Aorta (tissue), 5 donors: ENCODE measurements around the gene CNGA3. TPM values are rescaled to one million over a fixed set of nuclear protein-coding genes. Genes with fewer than 3 reads are reported as not detected.

Experiments used
- ATAC-seq: fragments of 200-7000 bp; cut with Tn5 transposase; one replicate; pipeline ENCODE4 v1.9.1; 2022; ENCODE audit warnings: moderate library complexity; ENCODE audit not compliant: low FRiP score
- DNase-seq, 2 donors: peaks; one replicate each; pipeline ENCODE4 v3.0.0-alpha.2; 2020
- H3K27ac ChIP-seq, 2 donors: one replicate each; pipeline ENCODE4 v1.5.1; 2013; ENCODE audit warnings: low read length in 2 of 2, mild to moderate bottlenecking in 2 of 2, moderate library complexity in 2 of 2, control low read depth in 1 of 2, inconsistent platforms in 1 of 2, low read depth in 1 of 2
- H3K27me3 ChIP-seq, 2 donors: one replicate each; pipeline ENCODE4 v1.6.1; 2013; ENCODE audit warnings: control low read depth in 1 of 2, low read length in 1 of 2, mild to moderate bottlenecking in 1 of 2, moderate library complexity in 1 of 2; ENCODE audit not compliant: insufficient read depth in 2 of 2, control insufficient read depth in 1 of 2
- H3K36me3 ChIP-seq, 2 donors: one replicate each; pipeline ENCODE4 v1.6.1; 2013; ENCODE audit warnings: control low read depth in 1 of 2, low read length in 1 of 2, mild to moderate bottlenecking in 1 of 2; ENCODE audit not compliant: insufficient read depth in 2 of 2, control insufficient read depth in 1 of 2
- H3K4me1 ChIP-seq, 2 donors: one replicate each; pipeline ENCODE4 v1.6.1; 2013; ENCODE audit warnings: low read length in 2 of 2, control low read depth in 1 of 2, mild to moderate bottlenecking in 1 of 2, moderate library complexity in 1 of 2; ENCODE audit not compliant: insufficient read depth in 2 of 2, control insufficient read depth in 1 of 2
- H3K4me3 ChIP-seq, 2 donors: one replicate each; pipeline ENCODE4 v1.5.1; 2013; ENCODE audit warnings: low read length in 2 of 2, control low read depth in 1 of 2, mild to moderate bottlenecking in 1 of 2
- H3K9me3 ChIP-seq: one replicate; pipeline ENCODE4 v1.6.1; 2013; ENCODE audit warnings: mild to moderate bottlenecking, low read length; ENCODE audit not compliant: control insufficient read depth
- WGBS, 2 donors: extraction: QIAGEN DNeasy Blood & Tissue Kit; methylation state at CpG; one replicate each; pipeline ENCODE4 v1.1.7; 2013; 5-methylcytosine and 5-hydroxymethylcytosine counted together
- intact Hi-C, 2 donors: fragments of 100-400 bp; cut with DNase I; formaldehyde crosslinking; loops; one replicate each; pipeline versions ENCODE4 v1.14.2 to v1.15.0; 2022
- polyA plus RNA-seq, 2 donors: library from polyadenylated mRNA; stranded (reverse); fragments of 200-250 nt; gene quantifications; one replicate each; pipeline ENCODE4 v1.2.3, GENCODE V29; 2013
- total RNA-seq, 2 donors: library from RNA; stranded (reverse); fragmentation: NEBNext Ultra II Directional; extraction: Animal tissue kit (Norgen Biotek cat#: 25700); gene quantifications; one replicate each; pipeline ENCODE4 v1.2.1, GENCODE V29; 2021
- donor health status: healthy with polysubstance abuse.
- donor health status: Bipolar disorder and iron deficiency.
- donor health status: DM: no; HTN: no; CAD: no.
- donor health status: DM: no; HTN: no; CAD: no.
- donor health status: DM: yes; HTN: yes; CAD: no.

CNGA3 gene
- total and polyA plus RNA-seq, 4 donors: not detected

- intact Hi-C loops: no loop called here
Measured at GRCh38 chr2:98394595-98395153, 48.4 kb downstream of the CNGA3 start.

GRCh38 chr2:98395977-98396376 is 49.7 kb downstream of the CNGA3 start:
- ATAC-seq: no peak
- Histone ChIP-seq H3K4me1 (no peaks in the 10 kb centered on the region), H3K9me3 (no peaks in the 10 kb centered on the region), H3K36me3 (no peaks in the 10 kb centered on the region), H3K27me3 (peaks cover 0 to 2% of the 10 kb centered on the region in 2 donors), H3K27ac (no peak overlapping the region), H3K4me3 (no peak overlapping the region)
- WGBS, 2 donors: 91 to 93% methylated on average over 6 of the region's 6 CpGs
- intact Hi-C loops: no loop called here
- no peak for DNase-seq

More at GRCh38 chr2:98394595-98395153, 48.4 kb downstream of the CNGA3 start:
- no peak for ATAC-seq
- Histone ChIP-seq H3K36me3 (no peaks in the 10 kb centered on the region), H3K4me1 (no peaks in the 10 kb centered on the region), H3K4me3 (no peak overlapping the region), H3K27me3 (no peaks in the 10 kb centered on the region), H3K27ac (no peak overlapping the region), H3K9me3 (no peaks in the 10 kb centered on the region)
- DNase-seq: no peak
- 69 to 74% methylated on average over 3 of the region's 3 CpGs for WGBS, 2 donors

GRCh38 chr2:98396745-98397355 is 50.6 kb downstream of the CNGA3 start:
- 89 to 92% methylated on average over 23 of the region's 23 CpGs for WGBS, 2 donors
- H3K4me1 ChIP-seq: no peaks in the 10 kb centered on the region
- no peak overlapping the region for H3K27ac ChIP-seq
- intact Hi-C loops: no loop called here
- DNase-seq: no peak
- no peak for ATAC-seq
- H3K36me3 ChIP-seq: no peaks in the 10 kb centered on the region
- no peaks in the 10 kb centered on the region for H3K9me3 ChIP-seq
- H3K4me3 ChIP-seq: no peak overlapping the region
- H3K27me3 ChIP-seq: peaks cover 0 to 2% of the 10 kb centered on the region in 2 donors

GRCh38 chr2:98399140-98399539 is 52.9 kb downstream of the CNGA3 start:
- no peak overlapping the region for H3K27ac ChIP-seq
- no peak for DNase-seq
- intact Hi-C loops: no loop called here
- 71% methylated on average over 4 of the region's 4 CpGs for WGBS, 2 donors
- no peaks in the 10 kb centered on the region for H3K36me3 ChIP-seq
- H3K4me1 ChIP-seq: no peaks in the 10 kb centered on the region
- peaks cover 1% of the 10 kb centered on the region for H3K9me3 ChIP-seq
- H3K4me3 ChIP-seq: no peak overlapping the region
- ATAC-seq: no peak
- peaks cover 0 to 4% of the 10 kb centered on the region in 2 donors for H3K27me3 ChIP-seq

GRCh38 chr2:98403878-98404277 is 57.6 kb downstream of the CNGA3 start:
- no peaks in the 10 kb centered on the region for H3K4me1 ChIP-seq
- intact Hi-C loops: no loop called here
- peaks cover 1% of the 10 kb centered on the region for H3K9me3 ChIP-seq
- no peak overlapping the region for H3K27ac ChIP-seq
- no peak for ATAC-seq
- H3K36me3 ChIP-seq: no peaks in the 10 kb centered on the region
- DNase-seq: no peak
- H3K4me3 ChIP-seq: no peak overlapping the region
- H3K27me3 ChIP-seq: peaks cover 0 to 4% of the 10 kb centered on the region in 2 donors

GRCh38 chr2:98404556-98405250 is 58.4 kb downstream of the CNGA3 start:
- intact Hi-C loops: no loop called here

GRCh38 chr2:98405301-98405700 is 59.0 kb downstream of the CNGA3 start:
- Histone ChIP-seq H3K27ac (no peak overlapping the region), H3K4me1 (no peaks in the 10 kb centered on the region), H3K9me3 (peaks cover 1% of the 10 kb centered on the region), H3K4me3 (no peak overlapping the region), H3K36me3 (no peaks in the 10 kb centered on the region), H3K27me3 (peaks cover 0 to 2% of the 10 kb centered on the region in 2 donors)
- DNase-seq (no peak), ATAC-seq (no peak)
- intact Hi-C loops: no loop called here
- WGBS, 2 donors: 79 to 83% methylated on average over 2 of the region's 2 CpGs

More at GRCh38 chr2:98404556-98405250, 58.4 kb downstream of the CNGA3 start:
- no peak for ATAC-seq
- no peak for DNase-seq
- no peak overlapping the region for H3K4me3 ChIP-seq
- no peaks in the 10 kb centered on the region for H3K4me1 ChIP-seq
- no peaks in the 10 kb centered on the region for H3K36me3 ChIP-seq
- peaks cover 1% of the 10 kb centered on the region for H3K9me3 ChIP-seq
- WGBS, 2 donors: 81 to 82% methylated on average over 2 of the region's 2 CpGs
- peaks cover 0 to 4% of the 10 kb centered on the region in 2 donors for H3K27me3 ChIP-seq
- H3K27ac ChIP-seq: no peak overlapping the region

- Histone ChIP-seq H3K27me3 (peaks cover 0 to 2% of the 10 kb centered on the region in 2 donors), H3K27ac (no peak overlapping the region), H3K36me3 (no peaks in the 10 kb centered on the region), H3K4me3 (no peak overlapping the region), H3K9me3 (peaks cover 1% of the 10 kb centered on the region), H3K4me1 (no peaks in the 10 kb centered on the region)
- 77 to 80% methylated on average over 5 of the region's 5 CpGs for WGBS, 2 donors
- intact Hi-C loops: no loop called here
- ATAC-seq (no peak), DNase-seq (no peak)
Measured at GRCh38 chr2:98408155-98408554, 61.9 kb downstream of the CNGA3 start.
